HUES6 (cell line): ENCODE data around the gene GATAD2B.
"Not testable (repeated sequence)": the region's sequence is repeated elsewhere in the genome, so short reads cannot be mapped to it uniquely, and the experiment has no call there.

Experiments
- H3K27ac ChIP-seq: 2 replicates; pipeline ENCODE4 v1.7.0; 2013; ENCODE audit warnings: low read depth, mild to moderate bottlenecking, low read length, inconsistent platforms
- H3K27me3 ChIP-seq: 2 replicates; pipeline ENCODE4 v1.6.1; 2013; ENCODE audit warnings: low read length; ENCODE audit not compliant: control insufficient read depth, insufficient read depth
- H3K36me3 ChIP-seq: 2 replicates; pipeline ENCODE4 v1.6.1; 2013; ENCODE audit warnings: low read length; ENCODE audit not compliant: control insufficient read depth, insufficient read depth
- H3K4me1 ChIP-seq: 2 replicates; pipeline ENCODE4 v1.6.1; 2013; ENCODE audit warnings: low read length; ENCODE audit not compliant: control insufficient read depth, insufficient read depth
- H3K4me3 ChIP-seq: 2 replicates; pipeline ENCODE4 v1.5.1; 2013; ENCODE audit warnings: low read depth, low read length
- H3K9ac ChIP-seq: one replicate; pipeline ENCODE4 v1.6.1; 2013; ENCODE audit warnings: mild to moderate bottlenecking, low read length
- H3K9me3 ChIP-seq: 2 replicates; pipeline ENCODE4 v1.6.1; 2013; ENCODE audit warnings: low read depth, low read length; ENCODE audit not compliant: control insufficient read depth, insufficient read depth

The GATAD2B gene

DNA sequence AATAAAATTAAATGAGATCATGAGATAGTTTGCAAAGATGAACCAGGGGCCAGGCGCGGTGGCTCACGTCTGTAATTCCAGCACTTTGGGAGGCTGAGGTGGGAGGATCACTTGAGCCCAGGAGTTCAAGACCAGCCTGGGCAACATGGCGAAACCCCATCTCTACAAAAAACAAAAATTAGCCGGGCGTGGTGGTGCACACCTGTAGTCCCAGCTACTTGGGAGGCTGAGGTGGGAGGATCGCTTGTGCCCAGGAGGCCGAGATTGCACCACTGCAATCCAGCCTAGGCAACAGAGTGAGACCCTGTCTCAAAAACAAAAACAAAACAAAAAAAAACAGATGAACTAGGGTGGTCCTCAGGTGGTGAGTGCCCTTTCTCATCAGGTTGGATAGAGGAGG is 140.1 kb downstream of the GATAD2B start:
- H3K4me3 ChIP-seq: peak overlapping the region; percentile 76
- not testable (repeated sequence) for H3K9ac ChIP-seq, H3K4me1 ChIP-seq, H3K36me3 ChIP-seq, H3K27ac ChIP-seq, H3K9me3 ChIP-seq, H3K27me3 ChIP-seq

DNA sequence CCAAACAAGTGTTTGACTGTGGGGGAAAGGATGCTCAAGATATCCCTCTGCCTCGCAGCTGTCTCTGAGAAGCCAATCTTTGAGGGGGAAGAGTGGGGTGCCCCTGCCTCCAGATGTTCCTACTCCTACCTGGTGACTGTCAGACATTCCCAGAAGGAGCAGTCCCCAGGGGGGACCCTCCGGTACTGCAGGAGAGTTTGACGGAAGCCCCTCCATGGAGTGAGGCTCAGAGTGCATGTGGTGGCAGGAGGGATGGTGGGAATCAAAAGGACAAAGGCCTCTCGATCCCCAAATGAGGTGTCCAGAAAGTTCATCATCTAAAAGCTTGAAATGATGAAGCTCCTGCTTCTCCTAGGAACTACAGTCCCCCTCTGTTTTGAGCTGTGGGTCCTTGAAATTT is 142.2 kb downstream of the GATAD2B start:
- H3K27me3 ChIP-seq: no peaks in the 10 kb centered on the region
- H3K4me1 ChIP-seq: peaks cover 19% of the 10 kb centered on the region
- H3K36me3 ChIP-seq: 0 out of 2 replicates have a peak, but pooled peaks cover 3% of the 10 kb centered on the region
- H3K9ac ChIP-seq: no peak overlapping the region
- no peak overlapping the region for H3K4me3 ChIP-seq
- H3K27ac ChIP-seq: no peak overlapping the region
- no peaks in the 10 kb centered on the region for H3K9me3 ChIP-seq

DNA sequence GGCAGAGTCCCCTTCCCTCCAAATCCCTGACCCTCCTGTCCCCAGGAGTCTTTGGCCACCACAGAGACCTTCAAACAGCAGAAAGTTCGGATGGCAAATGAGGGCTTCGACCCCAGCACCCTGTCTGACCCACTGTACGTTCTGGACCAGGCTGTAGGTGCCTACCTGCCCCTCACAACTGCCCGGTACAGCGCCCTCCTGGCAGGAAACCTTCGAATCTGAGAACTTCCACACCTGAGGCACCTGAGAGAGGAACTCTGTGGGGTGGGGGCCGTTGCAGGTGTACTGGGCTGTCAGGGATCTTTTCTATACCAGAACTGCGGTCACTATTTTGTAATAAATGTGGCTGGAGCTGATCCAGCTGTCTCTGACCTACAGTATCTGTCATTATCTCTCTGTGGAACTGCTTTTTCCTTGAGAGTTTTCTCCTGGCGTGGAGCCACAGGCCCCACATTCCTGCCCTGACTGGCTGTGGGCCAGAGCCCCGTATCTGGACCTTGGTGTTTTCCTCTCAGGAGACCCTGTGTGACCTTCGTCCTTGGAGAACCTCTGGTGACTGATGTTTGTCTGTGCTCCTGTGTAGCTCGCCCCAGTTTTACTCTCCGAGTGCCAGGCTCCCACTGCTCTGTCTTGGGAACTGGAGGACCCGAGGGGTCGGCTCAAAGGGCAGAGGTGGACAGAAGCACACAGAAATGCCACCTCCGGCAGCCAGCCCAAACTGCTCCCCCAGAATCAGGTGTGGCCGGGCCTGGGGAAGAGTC is 142.8 kb downstream of the GATAD2B start:
- Histone ChIP-seq H3K9ac (no peak overlapping the region), H3K9me3 (no peaks in the 10 kb centered on the region), H3K27ac (no peak overlapping the region), H3K4me1 (peaks cover 19% of the 10 kb centered on the region), H3K4me3 (no peak overlapping the region), H3K27me3 (no peaks in the 10 kb centered on the region), H3K36me3 (0 out of 2 replicates have a peak, but pooled peaks cover 3% of the 10 kb centered on the region)

DNA sequence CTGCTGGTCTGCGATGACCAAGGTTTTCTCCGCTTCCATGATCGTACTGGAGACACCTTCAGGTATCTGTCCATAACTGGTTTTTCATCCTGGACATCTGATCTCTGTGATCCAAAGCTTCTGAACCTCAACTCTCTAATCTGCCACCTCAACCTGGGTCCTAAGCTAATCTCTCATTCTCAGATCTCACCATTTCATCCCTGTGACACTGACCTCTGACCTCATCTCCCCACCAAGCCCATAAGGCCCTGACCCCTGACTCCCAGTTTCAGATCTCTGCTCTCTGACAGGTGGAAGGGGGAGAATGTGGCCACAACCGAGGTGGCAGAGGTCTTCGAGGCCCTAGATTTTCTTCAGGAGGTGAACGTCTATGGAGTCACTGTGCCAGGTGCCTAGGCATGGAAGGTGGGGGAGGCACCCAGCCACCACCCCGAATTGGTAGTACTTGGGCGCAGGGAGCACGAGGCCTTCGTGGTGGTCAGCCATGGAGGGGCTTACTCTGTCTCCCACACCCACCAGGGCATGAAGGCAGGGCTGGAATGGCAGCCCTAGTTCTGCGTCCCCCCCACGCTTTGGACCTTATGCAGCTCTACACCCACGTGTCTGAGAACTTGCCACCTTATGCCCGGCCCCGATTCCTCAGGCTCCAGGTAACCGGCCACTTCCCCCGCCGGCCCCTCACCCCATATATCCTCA is 143.8 kb downstream of the GATAD2B start:
- H3K4me1 ChIP-seq: peaks cover 25% of the 10 kb centered on the region
- H3K27ac ChIP-seq: no peak overlapping the region
- no peak overlapping the region for H3K9ac ChIP-seq
- no peaks in the 10 kb centered on the region for H3K9me3 ChIP-seq
- no peaks in the 10 kb centered on the region for H3K27me3 ChIP-seq
- no peak overlapping the region for H3K4me3 ChIP-seq
- 0 out of 2 replicates have a peak, but pooled peaks cover 3% of the 10 kb centered on the region for H3K36me3 ChIP-seq

DNA sequence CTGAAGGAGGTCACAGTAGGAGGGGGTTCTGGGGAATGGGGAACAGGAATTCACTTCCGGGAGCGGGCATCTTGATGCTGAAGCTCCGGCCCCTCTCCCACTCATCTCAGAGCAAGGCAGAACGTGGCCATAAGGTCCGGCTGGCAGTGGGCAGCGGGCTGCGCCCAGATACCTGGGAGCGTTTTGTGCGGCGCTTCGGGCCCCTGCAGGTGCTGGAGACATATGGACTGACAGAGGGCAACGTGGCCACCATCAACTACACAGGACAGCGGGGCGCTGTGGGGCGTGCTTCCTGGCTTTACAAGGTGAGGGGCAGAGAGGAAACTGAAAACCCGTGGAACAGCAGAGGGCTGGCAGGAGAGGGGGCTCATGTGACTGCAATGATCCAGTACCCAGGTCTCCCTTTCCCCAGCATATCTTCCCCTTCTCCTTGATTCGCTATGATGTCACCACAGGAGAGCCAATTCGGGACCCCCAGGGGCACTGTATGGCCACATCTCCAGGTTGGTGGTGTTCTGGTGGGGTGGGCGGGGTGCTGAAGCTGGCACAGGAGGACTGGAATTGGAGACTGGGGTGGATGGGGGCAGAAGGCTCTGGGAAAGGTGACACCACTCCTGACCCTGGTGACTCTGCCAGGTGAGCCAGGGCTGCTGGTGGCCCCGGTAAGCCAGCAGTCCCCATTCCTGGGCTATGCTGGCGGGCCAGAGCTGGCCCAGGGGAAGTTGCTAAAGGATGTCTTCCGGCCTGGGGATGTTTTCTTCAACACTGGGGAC is 144.5 kb downstream of the GATAD2B start:
- Histone ChIP-seq H3K36me3 (peaks cover 8% of the 10 kb centered on the region), H3K9me3 (no peaks in the 10 kb centered on the region), H3K27me3 (no peaks in the 10 kb centered on the region), H3K9ac (no peak overlapping the region), H3K27ac (no peak overlapping the region), H3K4me3 (no peak overlapping the region), H3K4me1 (peaks cover 22% of the 10 kb centered on the region)

DNA sequence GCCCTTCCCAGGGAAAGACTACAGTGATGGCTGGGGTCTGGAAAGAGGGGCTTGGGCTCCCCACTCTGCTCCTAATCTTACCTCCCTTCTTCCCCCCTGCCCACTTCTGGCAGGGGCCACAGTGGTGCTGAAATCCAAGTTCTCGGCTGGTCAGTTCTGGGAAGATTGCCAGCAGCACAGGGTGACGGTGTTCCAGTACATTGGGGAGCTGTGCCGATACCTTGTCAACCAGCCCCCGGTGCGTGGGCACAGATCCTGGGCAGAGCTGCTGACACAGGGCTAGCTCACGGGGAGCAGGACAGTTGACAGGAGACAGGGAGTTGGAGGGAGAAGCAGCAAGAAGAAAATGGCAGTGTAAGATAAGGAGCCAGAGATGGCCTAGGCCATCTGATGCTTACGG is 145.1 kb downstream of the GATAD2B start:
- Histone ChIP-seq H3K9me3 (no peaks in the 10 kb centered on the region), H3K36me3 (peaks cover 14% of the 10 kb centered on the region), H3K27ac (no peak overlapping the region), H3K9ac (no peak overlapping the region), H3K27me3 (no peaks in the 10 kb centered on the region), H3K4me3 (no peak overlapping the region), H3K4me1 (peaks cover 18% of the 10 kb centered on the region)

DNA sequence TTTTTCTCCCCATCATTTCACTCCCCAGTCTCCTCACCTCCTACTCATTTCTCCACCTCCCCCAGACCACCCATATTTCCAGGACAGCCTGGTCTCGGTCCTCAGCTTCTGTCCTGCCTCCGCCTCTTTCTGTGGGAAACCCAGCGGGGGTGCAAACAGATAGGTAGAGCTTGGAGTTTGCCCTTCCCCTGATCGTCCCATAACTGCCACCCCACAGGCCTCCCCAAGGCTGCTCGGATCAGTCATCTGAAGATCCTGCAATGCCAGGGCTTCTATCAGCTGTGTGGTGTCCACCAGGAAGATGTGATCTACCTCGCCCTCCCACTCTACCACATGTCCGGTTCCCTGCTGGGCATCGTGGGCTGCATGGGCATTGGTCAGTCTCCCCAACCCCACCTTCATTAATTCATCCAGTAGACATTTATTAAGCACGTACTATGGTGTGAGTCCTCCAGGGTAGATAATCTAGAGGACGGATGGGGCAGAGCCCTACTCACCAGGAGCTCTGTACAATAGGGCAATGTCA is 145.9 kb downstream of the GATAD2B start:
- no peaks in the 10 kb centered on the region for H3K27me3 ChIP-seq
- H3K9me3 ChIP-seq: no peaks in the 10 kb centered on the region
- no peak overlapping the region for H3K27ac ChIP-seq
- no peak overlapping the region for H3K9ac ChIP-seq
- H3K4me3 ChIP-seq: no peak overlapping the region
- peaks cover 21% of the 10 kb centered on the region for H3K36me3 ChIP-seq
- H3K4me1 ChIP-seq: peaks cover 18% of the 10 kb centered on the region

DNA sequence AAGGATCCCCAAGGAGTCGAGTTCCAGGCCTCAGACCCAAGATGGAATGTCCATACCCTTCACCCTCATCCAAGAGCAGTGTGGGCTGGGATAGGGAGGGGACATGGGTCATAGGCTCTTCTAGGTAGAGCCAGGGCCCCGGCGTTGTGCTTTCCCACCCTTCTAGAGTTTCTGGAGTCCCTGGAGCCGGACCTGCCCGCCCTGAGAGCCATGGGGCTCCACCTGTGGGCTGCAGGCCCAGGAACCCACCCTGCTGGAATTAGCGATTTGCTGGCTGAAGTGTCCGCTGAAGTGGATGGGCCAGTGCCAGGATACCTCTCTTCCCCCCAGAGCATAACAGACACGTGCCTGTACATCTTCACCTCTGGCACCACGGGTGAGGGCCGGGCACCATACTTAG is 146.4 kb downstream of the GATAD2B start:
- Histone ChIP-seq H3K4me1 (peaks cover 18% of the 10 kb centered on the region), H3K36me3 (peaks cover 27% of the 10 kb centered on the region), H3K4me3 (peak overlapping the region; percentile 94), H3K27ac (no peak overlapping the region), H3K27me3 (no peaks in the 10 kb centered on the region), H3K9me3 (no peaks in the 10 kb centered on the region), H3K9ac (peak overlapping the region; percentile 91)

DNA sequence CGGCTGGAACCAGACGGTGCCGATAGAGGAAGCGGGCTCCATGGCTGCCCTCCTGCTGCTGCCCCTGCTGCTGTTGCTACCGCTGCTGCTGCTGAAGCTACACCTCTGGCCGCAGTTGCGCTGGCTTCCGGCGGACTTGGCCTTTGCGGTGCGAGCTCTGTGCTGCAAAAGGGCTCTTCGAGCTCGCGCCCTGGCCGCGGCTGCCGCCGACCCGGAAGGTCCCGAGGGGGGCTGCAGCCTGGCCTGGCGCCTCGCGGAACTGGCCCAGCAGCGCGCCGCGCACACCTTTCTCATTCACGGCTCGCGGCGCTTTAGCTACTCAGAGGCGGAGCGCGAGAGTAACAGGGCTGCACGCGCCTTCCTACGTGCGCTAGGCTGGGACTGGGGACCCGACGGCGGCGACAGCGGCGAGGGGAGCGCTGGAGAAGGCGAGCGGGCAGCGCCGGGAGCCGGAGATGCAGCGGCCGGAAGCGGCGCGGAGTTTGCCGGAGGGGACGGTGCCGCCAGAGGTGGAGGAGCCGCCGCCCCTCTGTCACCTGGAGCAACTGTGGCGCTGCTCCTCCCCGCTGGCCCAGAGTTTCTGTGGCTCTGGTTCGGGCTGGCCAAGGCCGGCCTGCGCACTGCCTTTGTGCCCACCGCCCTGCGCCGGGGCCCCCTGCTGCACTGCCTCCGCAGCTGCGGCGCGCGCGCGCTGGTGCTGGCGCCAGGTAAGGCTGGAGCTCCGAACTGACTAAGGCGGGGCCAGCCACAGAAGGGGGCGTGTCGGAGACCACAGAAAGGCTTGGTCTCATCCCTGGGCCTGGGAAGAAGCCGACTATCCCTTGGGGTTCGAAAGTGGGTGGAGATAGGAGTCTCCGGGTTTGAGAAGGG is 147.1 kb downstream of the GATAD2B start:
- Histone ChIP-seq H3K9me3 (no peaks in the 10 kb centered on the region), H3K9ac (peak overlapping the region; percentile 91), H3K27me3 (no peaks in the 10 kb centered on the region), H3K4me3 (peak overlapping the region; percentile 94), H3K27ac (peak overlapping the region; percentile 76), H3K36me3 (peaks cover 32% of the 10 kb centered on the region), H3K4me1 (peaks cover 18% of the 10 kb centered on the region)

DNA sequence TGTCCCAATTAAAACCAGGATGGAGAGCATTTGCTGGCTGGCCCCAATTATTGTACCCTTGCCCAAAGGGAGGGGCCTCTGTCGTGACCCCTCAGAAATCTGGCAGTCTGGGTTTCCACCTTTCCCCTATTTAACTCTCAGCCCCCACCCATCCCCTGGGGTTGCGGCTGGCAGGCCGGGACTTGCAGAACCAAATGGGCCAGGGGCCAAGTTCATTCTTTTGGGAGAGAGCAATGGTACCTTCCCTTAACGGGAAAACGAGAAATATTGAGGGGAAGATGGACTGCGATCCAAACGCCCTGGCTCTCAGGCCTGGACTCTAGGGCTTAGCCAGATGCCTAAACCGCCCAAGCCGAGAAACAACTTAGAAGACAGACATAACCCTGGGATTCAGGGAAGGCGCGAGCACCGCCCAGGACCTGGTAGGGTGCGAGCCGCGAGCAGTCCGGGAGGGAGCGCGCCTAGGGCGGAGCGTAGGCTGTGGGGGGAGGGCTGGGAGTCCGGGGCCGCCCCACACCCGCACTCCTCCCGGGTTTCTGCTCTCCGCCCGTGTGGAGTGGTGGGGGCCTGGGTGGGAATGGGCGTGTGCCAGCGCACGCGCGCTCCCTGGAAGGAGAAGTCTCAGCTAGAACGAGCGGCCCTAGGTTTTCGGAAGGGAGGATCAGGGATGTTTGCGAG is 147.9 kb downstream of the GATAD2B start, which contains the start of gene SLC27A3:
Gene SLC27A3 (plus strand): TSS at position 628 of the 678 bp plus-strand sequence. CDS start 91 bp downstream, outside the sequence.
- peaks cover 18% of the 10 kb centered on the region for H3K4me1 ChIP-seq
- H3K36me3 ChIP-seq: peaks cover 39% of the 10 kb centered on the region

More for the DNA sequence above, 147.9 kb downstream of the GATAD2B start, which contains the start of gene SLC27A3:
- H3K27me3 ChIP-seq: no peaks in the 10 kb centered on the region
- peak within 1 kb of the TSS; percentile 94 for H3K4me3 ChIP-seq
- peak within 1 kb of the TSS; percentile 91 for H3K9ac ChIP-seq
- no peaks in the 10 kb centered on the region for H3K9me3 ChIP-seq
- peak within 1 kb of the TSS; percentile 76 for H3K27ac ChIP-seq
